ENCODE data around the gene EDN2.

DNA sequence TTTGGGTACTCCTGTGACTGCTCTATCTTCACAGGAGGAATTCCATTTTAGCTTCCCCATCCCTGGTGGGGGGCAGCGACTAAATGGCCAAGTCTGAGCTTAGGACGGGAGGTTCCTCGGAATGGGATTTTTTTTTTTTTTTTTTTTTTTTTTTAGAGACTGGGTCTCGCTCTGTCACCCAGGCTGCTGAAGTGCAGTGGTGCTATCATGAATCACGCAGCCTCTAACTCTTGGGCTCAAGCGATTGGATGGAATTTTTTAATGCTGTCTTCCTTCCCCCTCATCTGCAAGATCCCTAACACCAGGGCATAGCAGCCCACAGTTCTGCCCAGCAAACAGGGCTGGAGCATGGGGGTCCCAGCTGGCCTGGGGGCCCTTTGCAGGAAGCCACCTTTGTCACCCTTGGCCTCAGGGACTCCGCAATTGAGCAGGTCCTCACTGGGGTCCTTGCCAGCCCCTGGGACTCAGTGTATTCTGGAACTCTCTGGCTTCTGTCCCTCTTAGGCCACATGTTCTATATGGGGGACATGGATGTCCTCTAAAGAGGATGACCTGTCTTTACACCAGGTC is 13.1 kb upstream of the EDN2 start:
- no peak for TF ChIP-seq EP300 (IDR thresholded peaks at IDR 0.05)
- no peak for TF ChIP-seq POLR2AphosphoS5 (IDR thresholded peaks at IDR 0.05)
